ENCODE results near the gene F12.

The F12 gene

GRCh38 chr5:177435847-177436536 is 26.6 kb upstream of the F12 start (continued):
- TF ChIP-seq TSHZ2 (CRISPR knock-in tag; IDR thresholded peaks at IDR 0.05), result no peak
- no peak for TF ChIP-seq POU6F1 (CRISPR knock-in tag; IDR thresholded peaks at IDR 0.05; ENCODE audit: borderline replicate concordance, low read depth)

- TF ChIP-seq TCF4 (CRISPR knock-in tag; IDR thresholded peaks at IDR 0.05; ENCODE audit: borderline replicate concordance), result no peak
- TF ChIP-seq SNAI2 (CRISPR knock-in tag; IDR thresholded peaks at IDR 0.05), result no peak
- no peak for TF ChIP-seq ARNTL (CRISPR knock-in tag; IDR thresholded peaks at IDR 0.05; ENCODE audit: borderline replicate concordance, low read depth)
- TF ChIP-seq CSDC2 (CRISPR knock-in tag; IDR thresholded peaks at IDR 0.05), result no peak
- no peak for TF ChIP-seq CSRNP3 (CRISPR knock-in tag; IDR thresholded peaks at IDR 0.05)
- no peak for TF ChIP-seq ZNF8 (CRISPR knock-in tag; IDR thresholded peaks at IDR 0.05)
- no peak for ATAC-seq
These were observed 25.8 kb upstream of the F12 start for GRCh38 chr5:177434942-177435738.

- 0 out of 3 replicates have a peak, but pooled peaks have one; percentile 4 for ATAC-seq
- TF ChIP-seq PATZ1 (CRISPR knock-in tag; IDR thresholded peaks at IDR 0.05; ENCODE audit: borderline replicate concordance) (no peak), ISL1 (CRISPR knock-in tag; IDR thresholded peaks at IDR 0.05) (no peak), GLIS3 (CRISPR knock-in tag; IDR thresholded peaks at IDR 0.05) (no peak), ZNF70 (CRISPR knock-in tag; IDR thresholded peaks at IDR 0.05) (no peak), TCF4 (CRISPR knock-in tag; IDR thresholded peaks at IDR 0.05; ENCODE audit: borderline replicate concordance) (no peak), BACH2 (CRISPR knock-in tag; IDR thresholded peaks at IDR 0.05; ENCODE audit: borderline replicate concordance) (no peak), CSRNP3 (CRISPR knock-in tag; IDR thresholded peaks at IDR 0.05) (no peak), TSHZ2 (CRISPR knock-in tag; IDR thresholded peaks at IDR 0.05) (no peak), ZFP3 (CRISPR knock-in tag; IDR thresholded peaks at IDR 0.05) (no peak), SNAI2 (CRISPR knock-in tag; IDR thresholded peaks at IDR 0.05) (no peak), ZFP30 (CRISPR knock-in tag; IDR thresholded peaks at IDR 0.05) (no peak), ZNF565 (CRISPR knock-in tag; conservative IDR thresholded peaks at IDR 0.05; ENCODE audit: low read depth) (no peak), CREB5 (CRISPR knock-in tag; IDR thresholded peaks at IDR 0.05; ENCODE audit: low read depth) (no peak), OSR1 (CRISPR knock-in tag; IDR thresholded peaks at IDR 0.05) (no peak), CSDC2 (CRISPR knock-in tag; IDR thresholded peaks at IDR 0.05) (no peak), POU6F1 (CRISPR knock-in tag; IDR thresholded peaks at IDR 0.05; ENCODE audit: borderline replicate concordance, low read depth) (no peak), ZNF8 (CRISPR knock-in tag; IDR thresholded peaks at IDR 0.05) (no peak), ZC3H10 (CRISPR knock-in tag; IDR thresholded peaks at IDR 0.05) (no peak)
These were observed 25.1 kb upstream of the F12 start for GRCh38 chr5:177434437-177434836.

All from SK-N-SH treated with all-trans-retinoic acid at 6 μM for 48 hours (cell line).